Upper lobe of left lung (tissue), 4 donors: ENCODE measurements around the gene MYPN.

Experiments
- EP300 ChIP-seq, 4 donors: sonication (generic); formaldehyde crosslinking; IDR thresholded peaks; one replicate each; pipeline ENCODE4 v1.5.1; 2017; ENCODE audit warnings: antibody characterized with exemption in 4 of 4, control low read depth in 2 of 4
- POLR2A ChIP-seq, 4 donors: fragments of 450-650 bp; IDR thresholded peaks; one replicate each; pipeline ENCODE4 v1.5.1; 2016 to 2017; ENCODE audit warnings: antibody characterized with exemption in 4 of 4, mild to moderate bottlenecking in 2 of 4
- POLR2AphosphoS5 ChIP-seq, 2 donors: sonication (generic); formaldehyde crosslinking; IDR thresholded peaks; one replicate each; pipeline ENCODE4 v1.5.1; 2017; ENCODE audit warnings: antibody characterized with exemption in 2 of 2
- TF ChIP-seq, protein P1 (sequence below), 6 experiments: fragments of 450-650 bp in 4 of 6; fragments of 200-600 bp in 2 of 6; sonication (generic) in 2 of 6; IDR thresholded peaks; one replicate each; pipeline ENCODE4 v1.5.1; 2016 to 2019; ENCODE audit warnings: antibody characterized with exemption in 6 of 6

DNA sequence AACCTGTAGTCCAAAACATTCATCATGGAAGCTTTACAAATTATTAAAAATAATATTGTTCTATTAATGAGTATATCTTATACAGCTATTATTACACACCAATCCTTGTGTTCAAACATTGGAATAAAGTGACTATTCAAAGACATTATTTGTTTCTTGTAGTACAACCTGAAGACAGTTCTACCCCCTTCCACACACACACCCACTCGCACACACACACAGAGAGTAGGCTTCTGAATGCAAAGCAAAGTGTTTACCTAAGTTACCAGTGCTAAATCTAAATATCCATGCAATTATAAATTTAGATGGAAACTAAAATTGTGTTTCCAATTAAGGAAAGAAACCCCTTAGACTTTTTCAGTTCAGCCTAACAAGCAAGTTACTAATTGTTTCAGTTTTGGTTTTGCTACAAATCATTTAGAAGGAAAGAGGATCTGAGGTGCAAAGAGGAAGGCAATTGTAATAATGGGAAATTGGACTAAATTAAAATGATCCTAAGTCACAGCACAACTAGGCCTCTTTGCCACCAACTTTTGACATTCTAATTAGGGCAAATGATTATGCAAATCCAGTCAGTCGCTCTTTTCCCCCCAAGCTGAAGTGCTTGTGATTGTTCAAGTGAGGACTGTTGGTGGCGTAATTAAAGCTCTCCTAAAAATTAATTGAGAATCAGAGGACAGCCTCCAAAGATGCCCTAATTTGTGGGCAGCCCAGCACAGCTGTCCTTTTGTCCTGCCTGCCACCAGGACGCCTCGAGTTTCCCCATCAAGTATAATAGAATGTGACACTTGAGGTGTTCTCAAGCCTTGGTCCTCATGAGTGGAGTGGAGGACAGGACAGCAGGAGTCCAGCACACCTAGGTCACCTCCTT, 142.6 kb downstream of the MYPN start:
- TF ChIP-seq, protein P1, sequence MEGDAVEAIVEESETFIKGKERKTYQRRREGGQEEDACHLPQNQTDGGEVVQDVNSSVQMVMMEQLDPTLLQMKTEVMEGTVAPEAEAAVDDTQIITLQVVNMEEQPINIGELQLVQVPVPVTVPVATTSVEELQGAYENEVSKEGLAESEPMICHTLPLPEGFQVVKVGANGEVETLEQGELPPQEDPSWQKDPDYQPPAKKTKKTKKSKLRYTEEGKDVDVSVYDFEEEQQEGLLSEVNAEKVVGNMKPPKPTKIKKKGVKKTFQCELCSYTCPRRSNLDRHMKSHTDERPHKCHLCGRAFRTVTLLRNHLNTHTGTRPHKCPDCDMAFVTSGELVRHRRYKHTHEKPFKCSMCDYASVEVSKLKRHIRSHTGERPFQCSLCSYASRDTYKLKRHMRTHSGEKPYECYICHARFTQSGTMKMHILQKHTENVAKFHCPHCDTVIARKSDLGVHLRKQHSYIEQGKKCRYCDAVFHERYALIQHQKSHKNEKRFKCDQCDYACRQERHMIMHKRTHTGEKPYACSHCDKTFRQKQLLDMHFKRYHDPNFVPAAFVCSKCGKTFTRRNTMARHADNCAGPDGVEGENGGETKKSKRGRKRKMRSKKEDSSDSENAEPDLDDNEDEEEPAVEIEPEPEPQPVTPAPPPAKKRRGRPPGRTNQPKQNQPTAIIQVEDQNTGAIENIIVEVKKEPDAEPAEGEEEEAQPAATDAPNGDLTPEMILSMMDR (IDR thresholded peaks at IDR 0.05): no peak
- TF ChIP-seq EP300 (IDR thresholded peaks at IDR 0.05) (no peak), POLR2AphosphoS5 (IDR thresholded peaks at IDR 0.05) (no peak), POLR2A (IDR thresholded peaks at IDR 0.05) (no peak)
